Measurements from ENCODE around the gene OR52B6. TPM values are rescaled to one million over a fixed set of nuclear protein-coding genes. Genes with fewer than 3 reads are reported as not detected.

Gene OR52B6
- not detected for total RNA-seq
- not detected for polyA plus RNA-seq
- long read RNA-seq, donor 1: 0 reads
- long read RNA-seq, donor 2: 0 reads

DNA sequence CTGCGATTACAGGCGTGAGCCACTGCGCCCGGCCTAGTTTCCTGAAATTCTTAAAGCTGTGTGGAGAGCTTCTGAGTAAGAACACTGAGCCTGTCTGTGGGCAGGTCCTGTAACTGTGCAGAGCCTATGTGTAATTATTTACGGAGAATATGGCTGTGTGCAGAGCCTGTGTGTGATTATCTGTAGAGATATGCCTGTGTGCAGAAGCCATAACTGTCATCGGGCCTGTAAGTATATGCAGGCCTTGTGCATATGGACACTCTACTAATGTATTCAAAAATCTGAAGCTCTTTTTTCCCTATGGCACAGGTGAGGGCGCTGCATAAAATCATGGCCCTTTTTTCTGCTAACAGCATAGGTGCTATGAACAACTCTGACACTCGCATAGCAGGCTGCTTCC, at the start of gene OR52B6:
OR52B6 (plus strand) TSS at position 301 of the 400 bp plus-strand sequence; CDS start at position 301, 0 bp downstream.
- H3K27ac ChIP-seq: no peak within 1 kb of the TSS
- WGBS, 3 donors: 92 to 96% (median 95%) methylated on average over 8 of the region's 8 CpGs
- H3K4me3 ChIP-seq: no peak within 1 kb of the TSS
- H3K36me3 ChIP-seq (ENCODE audit: insufficient read depth in 1 of 2, low read depth in 1 of 2): no peaks in the 10 kb centered on the region
- ATAC-seq: no peak
- no peak for DNase-seq
- no peaks in the 10 kb centered on the region for H3K27me3 ChIP-seq (ENCODE audit: insufficient read depth in 3 of 3, low read length in 2 of 3)
- intact Hi-C loops (cut with DNase I): no loop called here
- no peaks in the 10 kb centered on the region for H3K9me3 ChIP-seq
- no peaks in the 10 kb centered on the region for H3K4me1 ChIP-seq
- TF ChIP-seq CTCF (IDR thresholded peaks at IDR 0.05): no peak

DNA sequence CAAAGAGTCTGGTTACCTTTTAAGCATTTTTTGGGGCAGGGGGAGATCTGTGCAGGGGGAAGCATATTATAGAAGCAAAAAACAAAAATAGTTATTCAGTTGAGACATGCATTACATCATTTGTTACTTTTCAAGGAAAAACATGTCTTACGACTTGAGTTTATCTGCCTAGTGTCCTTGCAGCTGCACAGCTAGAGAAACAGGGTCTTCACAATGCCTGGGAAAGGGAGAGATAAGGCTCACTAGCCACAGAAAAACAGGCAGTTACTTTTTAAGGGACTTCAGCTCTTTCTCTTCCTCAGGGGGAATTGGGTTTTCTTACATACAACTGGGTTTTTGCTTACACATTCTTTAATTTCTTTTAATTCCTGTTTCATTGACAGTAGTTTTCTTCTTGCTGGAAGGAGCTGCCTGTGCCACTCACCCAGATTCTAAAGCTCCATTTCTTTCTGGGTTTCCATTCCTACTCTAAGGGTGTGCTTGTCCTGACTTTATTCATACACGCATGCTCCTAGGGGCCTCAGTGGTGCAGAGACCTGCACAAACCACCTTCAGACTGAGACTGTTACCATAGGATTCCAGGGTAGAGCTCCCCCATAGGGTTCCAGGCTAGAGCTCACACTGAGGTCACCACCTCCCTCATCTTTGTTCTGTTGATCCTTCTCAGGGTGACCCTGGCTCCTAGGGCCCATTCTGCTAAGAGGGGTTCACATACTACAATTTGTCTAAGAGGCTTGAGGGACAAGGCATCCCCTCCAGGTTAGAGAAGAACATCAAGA, 49.4 kb upstream of the OR52B6 start:
- no peak overlapping the region for H3K4me3 ChIP-seq
- no peak for TF ChIP-seq CTCF (IDR thresholded peaks at IDR 0.05)

DNA sequence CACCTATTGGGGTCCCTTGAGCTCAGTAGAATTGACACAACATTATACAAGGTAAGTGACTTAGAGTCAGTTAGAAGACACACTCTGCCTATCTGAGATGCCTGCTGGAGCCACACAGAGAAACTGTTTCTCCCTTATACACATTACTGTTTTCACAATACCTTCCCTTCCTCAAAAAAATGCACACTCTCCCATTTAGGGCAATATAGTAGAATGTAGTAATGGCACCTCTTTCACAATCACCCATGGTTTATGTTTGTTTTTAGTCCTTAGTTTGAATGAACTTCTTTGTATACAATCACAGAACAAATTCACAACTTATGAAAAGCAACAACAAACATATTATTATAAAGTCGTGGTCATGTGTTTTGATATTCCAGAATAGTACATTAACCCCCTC, 46.6 kb upstream of the OR52B6 start:
- Histone ChIP-seq H3K4me3 (no peak overlapping the region), H3K9me3 (no peaks in the 10 kb centered on the region), H3K27me3 (ENCODE audit: insufficient read depth in 3 of 3, low read length in 2 of 3) (no peaks in the 10 kb centered on the region), H3K27ac (no peak overlapping the region), H3K36me3 (ENCODE audit: insufficient read depth in 1 of 2, low read depth in 1 of 2) (no peaks in the 10 kb centered on the region), H3K4me1 (no peaks in the 10 kb centered on the region)
- ATAC-seq (no peak), DNase-seq (no peak)
- no peak for TF ChIP-seq CTCF (IDR thresholded peaks at IDR 0.05)
- intact Hi-C loops (cut with DNase I): no loop called here
- 71 to 86% (median 83%) methylated on average over 1 of the region's 1 CpG for WGBS, 3 donors

More for the DNA sequence above, 49.4 kb upstream of the OR52B6 start:
- Histone ChIP-seq H3K36me3 (ENCODE audit: insufficient read depth in 1 of 2, low read depth in 1 of 2) (no peaks in the 10 kb centered on the region), H3K27ac (no peak overlapping the region), H3K9me3 (no peaks in the 10 kb centered on the region), H3K27me3 (ENCODE audit: insufficient read depth in 3 of 3, low read length in 2 of 3) (no peaks in the 10 kb centered on the region), H3K4me1 (no peaks in the 10 kb centered on the region)
- intact Hi-C loops (cut with DNase I): no loop called here
- 74 to 86% (median 80%) methylated on average over 2 of the region's 2 CpGs for WGBS, 3 donors
- DNase-seq (no peak), ATAC-seq (no peak)

GRCh38 chr11:5536482-5536881, 44.2 kb upstream of the OR52B6 start:
- Histone ChIP-seq H3K36me3 (ENCODE audit: insufficient read depth in 1 of 2, low read depth in 1 of 2) (no peaks in the 10 kb centered on the region), H3K4me3 (no peak overlapping the region), H3K27ac (no peak overlapping the region), H3K9me3 (no peaks in the 10 kb centered on the region), H3K27me3 (ENCODE audit: insufficient read depth in 3 of 3, low read length in 2 of 3) (no peaks in the 10 kb centered on the region), H3K4me1 (no peaks in the 10 kb centered on the region)
- no peak for DNase-seq
- intact Hi-C loops (cut with DNase I): no loop called here
- ATAC-seq: no peak
- TF ChIP-seq CTCF (IDR thresholded peaks at IDR 0.05): no peak

DNA sequence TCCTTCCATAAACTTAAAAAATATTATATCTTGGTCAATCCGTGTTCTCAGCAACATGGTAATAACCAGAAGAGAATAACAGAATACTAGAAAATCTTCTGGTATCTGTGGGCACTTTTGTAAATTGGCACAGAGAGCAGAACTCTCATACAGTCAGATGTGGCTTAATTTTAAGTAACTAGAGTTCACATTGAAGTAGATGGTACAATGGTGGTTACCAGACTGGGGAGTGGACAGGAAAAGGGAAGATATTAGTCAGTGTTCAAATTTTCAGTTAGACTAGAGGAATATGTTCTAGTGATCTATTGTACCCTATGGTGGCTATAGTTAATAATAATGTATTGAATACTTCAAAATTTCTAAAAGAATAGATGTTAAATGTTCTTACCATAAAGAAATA, 39.2 kb upstream of the OR52B6 start:
- Histone ChIP-seq H3K36me3 (ENCODE audit: insufficient read depth in 1 of 2, low read depth in 1 of 2) (no peaks in the 10 kb centered on the region), H3K9me3 (no peaks in the 10 kb centered on the region), H3K27ac (no peak overlapping the region), H3K4me3 (no peak overlapping the region), H3K27me3 (ENCODE audit: insufficient read depth in 3 of 3, low read length in 2 of 3) (no peaks in the 10 kb centered on the region), H3K4me1 (no peaks in the 10 kb centered on the region)
- no peak for ATAC-seq
- no peak for DNase-seq
- WGBS, 3 donors: 17 to 32% (median 29%) methylated on average over 1 of the region's 1 CpG
- TF ChIP-seq CTCF (IDR thresholded peaks at IDR 0.05): no peak
- intact Hi-C loops (cut with DNase I): no loop called here
